Measurements from ENCODE around the gene MCUB. TPM values are rescaled to one million over a fixed set of nuclear protein-coding genes. Genes with fewer than 3 reads are reported as not detected.
"Not testable (repeated sequence)": the region's sequence is repeated elsewhere in the genome, so short reads cannot be mapped to it uniquely, and the experiment has no call there.

The MCUB gene
- total and polyA plus RNA-seq, 2 donors (not counting 3 experiments of a cell fraction or from before 2014, with no cell fraction given) = 32.5 to 53.8 TPM

- Histone ChIP-seq H3K36me3 (ENCODE audit: control insufficient read depth in 2 of 2, extremely low read depth in 1 of 2, insufficient read depth in 2 of 2, low read length in 2 of 2) (peaks cover 7% of the 10 kb centered on the region in 2 experiments), H3K4me1 (ENCODE audit: control insufficient read depth, extremely low read depth, insufficient read depth, low read length) (no peaks in the 10 kb centered on the region), H3K27ac (ENCODE audit: insufficient read depth, low read depth, low read length) (no peak overlapping the region), H4K20me1 (replicated peaks; ENCODE audit: control insufficient read depth, extremely low read depth, insufficient read depth, low read length) (no peaks in the 10 kb centered on the region), H3K79me2 (ENCODE audit: control insufficient read depth, insufficient read depth, low read length) (no peaks in the 10 kb centered on the region), H3K9me1 (replicated peaks; ENCODE audit: control insufficient read depth, extremely low read depth, insufficient read depth, low read length) (no peaks in the 10 kb centered on the region), H2AFZ (ENCODE audit: low read depth, low read length) (no peak overlapping the region), H3K4me2 (ENCODE audit: insufficient read depth, low read length) (no peak overlapping the region), H3K4me3 (replicated peaks in 1 of 3; ENCODE audit: insufficient read depth in 1 of 3, low read depth in 1 of 3, low read length in 3 of 3) (no peak overlapping the region), H3K9me3 (replicated peaks; ENCODE audit: control insufficient read depth, insufficient read depth, low read length) (no peaks in the 10 kb centered on the region), H3K9ac (replicated peaks; ENCODE audit: extremely low read depth, insufficient read depth, low read length) (no peak overlapping the region), H3K27me3 (ENCODE audit: control insufficient read depth in 2 of 2, insufficient read depth in 2 of 2, low read length in 2 of 2) (no peaks in the 10 kb centered on the region)
- CTCF ChIA-PET = interaction anchor here (0.5 to 2.5 kb wide), 3 partner anchors 8 to 84 kb away, joined by 3 to 6 read pairs (median 3); no protein-coding TSS in a partner anchor
- POLR2A ChIA-PET = no interaction called here
- BruUV-seq (replicated peaks) = no TSS peak
- TF ChIP-seq GATA2 (IDR thresholded peaks at IDR 0.05; ENCODE audit: insufficient read depth, insufficient read length, low read depth, low read length) (no peak), EZH2 (IDR thresholded peaks at IDR 0.05; ENCODE audit: borderline replicate concordance, low read depth, low read length, severe bottlenecking) (no peak), POLR2AphosphoS5 (IDR thresholded peaks at IDR 0.05; ENCODE audit: insufficient read depth, low read depth, low read length) (no peak), JUN (IDR thresholded peaks at IDR 0.05; ENCODE audit: borderline replicate concordance, insufficient read depth, insufficient read length, low read depth) (no peak), MYC (IDR thresholded peaks at IDR 0.05; ENCODE audit: low read depth, low read length) (no peak), POLR2A (IDR thresholded peaks at IDR 0.05; ENCODE audit: low read depth, low read length) (no peak), FOS (IDR thresholded peaks at IDR 0.05; ENCODE audit: borderline replicate concordance, insufficient read depth, low read length) (no peak)
- TF ChIP-seq, protein P1, sequence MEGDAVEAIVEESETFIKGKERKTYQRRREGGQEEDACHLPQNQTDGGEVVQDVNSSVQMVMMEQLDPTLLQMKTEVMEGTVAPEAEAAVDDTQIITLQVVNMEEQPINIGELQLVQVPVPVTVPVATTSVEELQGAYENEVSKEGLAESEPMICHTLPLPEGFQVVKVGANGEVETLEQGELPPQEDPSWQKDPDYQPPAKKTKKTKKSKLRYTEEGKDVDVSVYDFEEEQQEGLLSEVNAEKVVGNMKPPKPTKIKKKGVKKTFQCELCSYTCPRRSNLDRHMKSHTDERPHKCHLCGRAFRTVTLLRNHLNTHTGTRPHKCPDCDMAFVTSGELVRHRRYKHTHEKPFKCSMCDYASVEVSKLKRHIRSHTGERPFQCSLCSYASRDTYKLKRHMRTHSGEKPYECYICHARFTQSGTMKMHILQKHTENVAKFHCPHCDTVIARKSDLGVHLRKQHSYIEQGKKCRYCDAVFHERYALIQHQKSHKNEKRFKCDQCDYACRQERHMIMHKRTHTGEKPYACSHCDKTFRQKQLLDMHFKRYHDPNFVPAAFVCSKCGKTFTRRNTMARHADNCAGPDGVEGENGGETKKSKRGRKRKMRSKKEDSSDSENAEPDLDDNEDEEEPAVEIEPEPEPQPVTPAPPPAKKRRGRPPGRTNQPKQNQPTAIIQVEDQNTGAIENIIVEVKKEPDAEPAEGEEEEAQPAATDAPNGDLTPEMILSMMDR (IDR thresholded peaks at IDR 0.05; ENCODE audit: extremely low read depth in 1 of 2, insufficient read depth in 1 of 2, low read depth in 1 of 2, low read length in 2 of 2) = no peak
- TF ChIP-seq, protein P2, sequence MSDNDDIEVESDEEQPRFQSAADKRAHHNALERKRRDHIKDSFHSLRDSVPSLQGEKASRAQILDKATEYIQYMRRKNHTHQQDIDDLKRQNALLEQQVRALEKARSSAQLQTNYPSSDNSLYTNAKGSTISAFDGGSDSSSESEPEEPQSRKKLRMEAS (IDR thresholded peaks at IDR 0.05; ENCODE audit: insufficient read depth, insufficient read length) = no peak
- DNase-seq (ENCODE audit: low read depth, low spot score) (peak; percentile 24), FAIRE-seq (no peak)
- intact Hi-C loops (cut with micrococcal nuclease) = no loop called here
- dilution Hi-C loops (cut with MboI; ENCODE audit: extremely low pct_ligation_motif_present, low sequenced_read_pairs) = no loop called here
Observed at GRCh38 chr4:109511414-109511813, 48.6 kb upstream of the MCUB start.

DNA sequence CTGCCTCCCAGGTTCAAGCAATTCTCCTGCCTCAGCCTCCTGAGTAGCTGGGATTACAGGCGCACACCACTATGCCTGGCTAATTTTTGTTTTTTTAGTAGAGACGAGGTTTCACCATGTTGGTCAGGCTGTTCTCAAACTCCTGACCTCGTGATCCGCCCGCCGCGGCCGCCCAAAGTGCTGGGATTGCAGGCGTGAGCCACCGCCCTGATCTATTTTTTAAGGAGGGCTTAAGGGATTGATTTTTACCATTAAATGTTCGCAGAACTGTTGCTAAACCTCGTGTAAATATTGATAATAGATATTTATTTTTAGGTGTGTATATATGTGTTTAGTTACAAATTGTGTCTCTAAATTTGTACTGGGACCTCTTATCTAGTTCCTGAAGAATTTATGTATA, 46.7 kb upstream of the MCUB start:
- DNase-seq (ENCODE audit: low read depth, low spot score); H3K36me3 ChIP-seq (ENCODE audit: control insufficient read depth in 2 of 2, extremely low read depth in 1 of 2, insufficient read depth in 2 of 2, low read length in 2 of 2); H3K4me3 ChIP-seq (replicated peaks in 1 of 3; ENCODE audit: insufficient read depth in 1 of 3, low read depth in 1 of 3, low read length in 3 of 3); H3K9me1 ChIP-seq (replicated peaks; ENCODE audit: control insufficient read depth, extremely low read depth, insufficient read depth, low read length); CTCF ChIA-PET; H3K27me3 ChIP-seq (ENCODE audit: control insufficient read depth in 2 of 2, insufficient read depth in 2 of 2, low read length in 2 of 2); H3K9me3 ChIP-seq (replicated peaks; ENCODE audit: control insufficient read depth, insufficient read depth, low read length); BruUV-seq (replicated peaks); dilution Hi-C loops (cut with MboI; ENCODE audit: extremely low pct_ligation_motif_present, low sequenced_read_pairs); H2AFZ ChIP-seq (ENCODE audit: low read depth, low read length); H3K9ac ChIP-seq (replicated peaks; ENCODE audit: extremely low read depth, insufficient read depth, low read length); H4K20me1 ChIP-seq (replicated peaks; ENCODE audit: control insufficient read depth, extremely low read depth, insufficient read depth, low read length); H3K79me2 ChIP-seq (ENCODE audit: control insufficient read depth, insufficient read depth, low read length); FAIRE-seq; H3K4me1 ChIP-seq (ENCODE audit: control insufficient read depth, extremely low read depth, insufficient read depth, low read length); intact Hi-C loops (cut with micrococcal nuclease); H3K4me2 ChIP-seq (ENCODE audit: insufficient read depth, low read length); H3K27ac ChIP-seq (ENCODE audit: insufficient read depth, low read depth, low read length): not testable (repeated sequence)
- POLR2A ChIA-PET = interaction anchor here (0.6 kb wide), 1 partner anchor 70 kb away, joined by 8 read pairs; no protein-coding TSS in a partner anchor

Measured in endothelial cell of umbilical vein (primary cell).